H1 (cell line): ENCODE data around the gene HERC3. TPM values are rescaled to one million over a fixed set of nuclear protein-coding genes. Genes with fewer than 3 reads are reported as not detected.

Experiments used
- CTCF ChIA-PET: fragments of 300-600 bp; sonication (Branson Sonifier 250); formaldehyde crosslinking; loops from one replicate; lab custom pipeline; 2021; ENCODE audit not compliant: partially characterized antibody; lab: Charles Lee
- POLR2A ChIA-PET: fragments of 300-600 bp; sonication (Branson Sonifier 250); formaldehyde crosslinking; loops from one replicate; lab custom pipeline; 2021; ENCODE audit warnings: inconsistent platforms; ENCODE audit not compliant: partially characterized antibody; lab: Charles Lee
- DNase-seq, 2 experiments: peaks; one replicate each; pipeline versions ENCODE4 v3.0.0 to v3.0.0-alpha.2; 2010 to 2022; ENCODE audit warnings: low spot score in 2 of 2, low read depth in 1 of 2, mixed read lengths in 1 of 2
- FAIRE-seq: peaks from 2 replicates; lab custom pipeline; 2011; peaks lifted over from hg19 to GRCh38; lab: Jason Lieb, UNC
- H2AFZ ChIP-seq: 2 replicates; pipeline ENCODE4 v1.8.1; 2012; ENCODE audit warnings: low read length, inconsistent platforms
- H2AK5ac ChIP-seq: 2 replicates; pipeline ENCODE4 v1.6.1; 2013; ENCODE audit warnings: low read depth, low read length
- H2BK120ac ChIP-seq: replicated peaks from 2 replicates; pipeline ENCODE3; 2013; ENCODE audit warnings: low read depth, low read length, inconsistent platforms
- H2BK12ac ChIP-seq: 2 replicates; pipeline ENCODE4 v1.6.1; 2013; ENCODE audit warnings: low read depth, low read length
- H2BK15ac ChIP-seq: 2 replicates; pipeline ENCODE4 v1.6.1; 2013; ENCODE audit warnings: low read length
- H2BK20ac ChIP-seq: 2 replicates; pipeline ENCODE4 v1.6.1; 2013; ENCODE audit warnings: low read length
- H2BK5ac ChIP-seq: 2 replicates; pipeline ENCODE4 v1.6.1; 2013; ENCODE audit warnings: low read depth, low read length
- H3K14ac ChIP-seq: 2 replicates; pipeline ENCODE4 v1.6.1; 2013; ENCODE audit warnings: inconsistent platforms; ENCODE audit not compliant: insufficient read length
- H3K18ac ChIP-seq: 2 replicates; pipeline ENCODE4 v1.6.1; 2013; ENCODE audit warnings: low read length; ENCODE audit errors: extremely low read depth
- H3K23ac ChIP-seq: 2 replicates; pipeline ENCODE4 v1.6.1; 2013; ENCODE audit warnings: inconsistent platforms; ENCODE audit not compliant: insufficient read length
- H3K23me2 ChIP-seq: 2 replicates; pipeline ENCODE4 v1.6.1; 2013; ENCODE audit warnings: low read depth, low read length
- H3K27ac ChIP-seq: 2 replicates; pipeline ENCODE4 v1.6.1; 2011; ENCODE audit warnings: low read depth, low read length, inconsistent platforms
- H3K27me3 ChIP-seq, 4 experiments: replicated peaks in 1 of 4; 1 replicate in 1 of 4; 2 replicates in 3 of 4; pipeline versions ENCODE4 v1.6.1 to v1.8.1; 2011 to 2013; ENCODE audit warnings: low read length in 3 of 4, mild to moderate bottlenecking in 3 of 4, inconsistent platforms in 2 of 4, mixed read lengths in 2 of 4, moderate library complexity in 1 of 4; ENCODE audit not compliant: control insufficient read depth in 3 of 4, insufficient read depth in 3 of 4; ENCODE audit errors: extremely low read depth in 1 of 4
- H3K36me3 ChIP-seq, 4 experiments: 2 replicates each; pipeline versions ENCODE4 v1.6.1 to v1.8.1; 2011 to 2013; ENCODE audit warnings: mild to moderate bottlenecking in 4 of 4, low read length in 3 of 4, moderate library complexity in 2 of 4, control low read depth in 1 of 4, inconsistent platforms in 1 of 4; ENCODE audit not compliant: insufficient read depth in 4 of 4, control insufficient read depth in 2 of 4
- H3K4ac ChIP-seq: replicated peaks from 2 replicates; pipeline ENCODE3; 2013; ENCODE audit warnings: low read length, low read depth, mixed read lengths, inconsistent platforms; ENCODE audit not compliant: insufficient read length
- H3K4me1 ChIP-seq, 4 experiments: replicated peaks in 1 of 4; 1 replicate in 1 of 4; 2 replicates in 3 of 4; pipeline versions ENCODE4 v1.6.1 to v1.8.1; 2011 to 2013; ENCODE audit warnings: low read length in 3 of 4, inconsistent platforms in 2 of 4, mixed read lengths in 1 of 4; ENCODE audit not compliant: insufficient read depth in 4 of 4, control insufficient read depth in 3 of 4
- H3K4me2 ChIP-seq, 2 experiments: 2 replicates each; pipeline versions ENCODE4 v1.6.1 to v1.8.1; 2011 to 2013; ENCODE audit warnings: low read depth in 2 of 2, low read length in 2 of 2, control low read depth in 1 of 2, inconsistent platforms in 1 of 2, mild to moderate bottlenecking in 1 of 2; ENCODE audit not compliant: insufficient read depth in 1 of 2
- H3K4me3 ChIP-seq, 4 experiments: fragments of 200-600, 300-600 bp in 1 of 4; sonication (generic), shearing (Covaris generic), sonication (Bioruptor Twin) in 1 of 4; 2 replicates each; pipeline versions ENCODE4 v1.5.1 to v1.8.1; 2011 to 2016; ENCODE audit warnings: low read length in 4 of 4, low read depth in 3 of 4, control low read depth in 2 of 4, inconsistent platforms in 2 of 4, mild to moderate bottlenecking in 2 of 4, mixed read lengths in 1 of 4, moderate library complexity in 1 of 4; ENCODE audit not compliant: insufficient read depth in 2 of 4; ENCODE audit errors: extremely low read depth in 1 of 4
- H3K56ac ChIP-seq: replicated peaks from 2 replicates; pipeline ENCODE3; 2013; ENCODE audit warnings: low read depth, mild to moderate bottlenecking, mixed read lengths, low read length, inconsistent platforms; ENCODE audit not compliant: insufficient read length
- H3K79me1 ChIP-seq: 2 replicates; pipeline ENCODE4 v1.6.1; 2013; ENCODE audit warnings: low read depth, low read length, control low read depth
- H3K79me2 ChIP-seq, 2 experiments: 2 replicates each; pipeline versions ENCODE4 v1.6.1 to v1.8.1; 2012 to 2013; ENCODE audit warnings: low read length in 2 of 2, mild to moderate bottlenecking in 2 of 2, inconsistent platforms in 1 of 2; ENCODE audit not compliant: insufficient read depth in 2 of 2, control insufficient read depth in 1 of 2
- H3K9ac ChIP-seq, 4 experiments: replicated peaks in 1 of 4; 1 replicate in 1 of 4; 2 replicates in 3 of 4; pipeline versions ENCODE4 v1.6.1 to v1.8.1; 2011 to 2013; ENCODE audit warnings: low read depth in 3 of 4, low read length in 3 of 4, control low read depth in 2 of 4, mild to moderate bottlenecking in 2 of 4, moderate library complexity in 2 of 4, inconsistent platforms in 1 of 4; ENCODE audit errors: extremely low read depth in 1 of 4
- H3K9me3 ChIP-seq, 2 experiments: 2 replicates each; pipeline versions ENCODE4 v1.6.1 to v1.8.1; 2012 to 2013; ENCODE audit warnings: mild to moderate bottlenecking in 2 of 2, moderate library complexity in 2 of 2, control low read depth in 1 of 2, inconsistent platforms in 1 of 2, low read depth in 1 of 2, low read length in 1 of 2, mixed read lengths in 1 of 2; ENCODE audit not compliant: insufficient read depth in 2 of 2
- H4K20me1 ChIP-seq, 2 experiments: replicated peaks in 1 of 2; 2 replicates each; pipeline versions ENCODE3 to v1.8.1; 2011 to 2013; ENCODE audit warnings: inconsistent platforms in 2 of 2, low read length in 2 of 2, mild to moderate bottlenecking in 1 of 2; ENCODE audit not compliant: insufficient read depth in 2 of 2, control insufficient read depth in 1 of 2
- H4K5ac ChIP-seq: 2 replicates; pipeline ENCODE4 v1.6.1; 2013; ENCODE audit warnings: low read length, low read depth, mixed read lengths, inconsistent platforms; ENCODE audit not compliant: insufficient read length
- H4K8ac ChIP-seq: 2 replicates; pipeline ENCODE4 v1.8.0; 2013; ENCODE audit warnings: mild to moderate bottlenecking, moderate library complexity, low read length, inconsistent platforms; ENCODE audit not compliant: insufficient read depth; ENCODE audit errors: extremely low read depth
- H4K91ac ChIP-seq: replicated peaks from 2 replicates; pipeline ENCODE3; 2013; ENCODE audit warnings: low read length, mixed read lengths, inconsistent platforms; ENCODE audit not compliant: insufficient read length
- CTBP2 ChIP-seq: IDR thresholded peaks from 2 replicates; pipeline ENCODE4 v1.7.0; 2011; ENCODE audit warnings: borderline replicate concordance, mild to moderate bottlenecking, moderate library complexity, mixed read lengths, low read length; ENCODE audit not compliant: insufficient read depth, insufficient read length
- KDM1A ChIP-seq: fragments of 200-600, 300-600 bp; sonication (generic); IDR thresholded peaks from 2 replicates; pipeline ENCODE4 v1.7.1; 2016; ENCODE audit warnings: mild to moderate bottlenecking, low read length, borderline replicate concordance
- MAX ChIP-seq: IDR thresholded peaks from 2 replicates; pipeline ENCODE4 v1.6.1; 2012; ENCODE audit warnings: inconsistent platforms
- POLR2A ChIP-seq, 2 experiments: IDR thresholded peaks; 1 replicate in 1 of 2; 2 replicates in 1 of 2; pipeline ENCODE4 v1.6.1; 2011; ENCODE audit warnings: low read depth in 2 of 2, low read length in 2 of 2, mild to moderate bottlenecking in 2 of 2; ENCODE audit errors: control extremely low read depth in 1 of 2
- POLR2AphosphoS5 ChIP-seq: IDR thresholded peaks from 2 replicates; pipeline ENCODE4 v1.6.1; 2011; ENCODE audit warnings: low read depth, low read length
- POU5F1 ChIP-seq: IDR thresholded peaks from 2 replicates; pipeline ENCODE4 v1.6.1; 2011; ENCODE audit warnings: low read depth, mild to moderate bottlenecking, low read length, moderate library complexity
- SIX5 ChIP-seq: IDR thresholded peaks from 2 replicates; pipeline ENCODE4 v1.6.1; 2011; ENCODE audit warnings: mild to moderate bottlenecking, low read depth, low read length
- polyA plus RNA-seq, 7 experiments: library from polyadenylated mRNA; depleted of rRNA in 3 of 7; stranded (reverse) in 5 of 7; unstranded in 2 of 7; fragments of >200 nt in 5 of 7; fragments of 200-250 nt in 2 of 7; gene quantifications; 1 replicate in 5 of 7; 2 replicates in 1 of 7; 4 replicates in 1 of 7; pipeline versions ENCODE4 v1.2.1 to v1.2.3, GENCODE V29; 2011 to 2013; ENCODE audit warnings: missing spikeins in 2 of 7, mixed read lengths in 2 of 7
- total RNA-seq: library from RNA; stranded (reverse); fragmentation: NEBNext Ultra II Directional; extraction: Animal tissue kit (Norgen Biotek cat#: 25700); gene quantifications from 2 replicates; pipeline ENCODE4 v1.2.1, GENCODE V29; 2021
- TF ChIP-seq, protein P1 (sequence below), 3 experiments: IDR thresholded peaks; 1 replicate in 2 of 3; 2 replicates in 1 of 3; pipeline versions ENCODE4 v1.5.1 to v1.6.1; 2011; ENCODE audit warnings: low read length in 3 of 3, mild to moderate bottlenecking in 3 of 3, inconsistent platforms in 2 of 3, low read depth in 1 of 3, moderate library complexity in 1 of 3; ENCODE audit not compliant: insufficient read depth in 1 of 3; ENCODE audit errors: control extremely low read depth in 1 of 3

HERC3 gene
- total and polyA plus RNA-seq, 2 of the 8 experiments (the other 6 are each of a cell fraction or from before 2014, with no cell fraction given): 1.4 to 5.7 TPM

GRCh38 chr4:88629826-88630225 is 37.5 kb downstream of the HERC3 start:
- H3K4me1 ChIP-seq: no peaks in the 10 kb centered on the region; a peak in 1 of 7 replicates
- no peaks in the 10 kb centered on the region for H3K9me3 ChIP-seq
- H4K8ac ChIP-seq: no peak overlapping the region
- H3K4me2 ChIP-seq: no peak overlapping the region
- no peak overlapping the region for H3K9ac ChIP-seq
- no peak overlapping the region for H2BK15ac ChIP-seq
- H3K79me1 ChIP-seq: no peaks in the 10 kb centered on the region
- H3K4me3 ChIP-seq: no peak overlapping the region
- H3K56ac ChIP-seq: no peak overlapping the region
- no peaks in the 10 kb centered on the region for H3K23me2 ChIP-seq
- H3K27ac ChIP-seq: no peak overlapping the region
- no peak overlapping the region for H4K91ac ChIP-seq
- no peak for DNase-seq
- no peak overlapping the region for H2BK5ac ChIP-seq
- no peak overlapping the region for H2AFZ ChIP-seq
- H4K5ac ChIP-seq: no peak overlapping the region
- POLR2A ChIA-PET: no interaction called here
- TF ChIP-seq POLR2A (IDR thresholded peaks at IDR 0.05; ENCODE audit: control extremely low read depth in 1 of 2, low read depth in 2 of 2, low read length in 2 of 2) (no peak), MAX (no peak), KDM1A (no peak), SIX5 (no peak), POU5F1 (no peak), CTBP2 (no peak), POLR2AphosphoS5 (no peak)
- TF ChIP-seq, protein P1, sequence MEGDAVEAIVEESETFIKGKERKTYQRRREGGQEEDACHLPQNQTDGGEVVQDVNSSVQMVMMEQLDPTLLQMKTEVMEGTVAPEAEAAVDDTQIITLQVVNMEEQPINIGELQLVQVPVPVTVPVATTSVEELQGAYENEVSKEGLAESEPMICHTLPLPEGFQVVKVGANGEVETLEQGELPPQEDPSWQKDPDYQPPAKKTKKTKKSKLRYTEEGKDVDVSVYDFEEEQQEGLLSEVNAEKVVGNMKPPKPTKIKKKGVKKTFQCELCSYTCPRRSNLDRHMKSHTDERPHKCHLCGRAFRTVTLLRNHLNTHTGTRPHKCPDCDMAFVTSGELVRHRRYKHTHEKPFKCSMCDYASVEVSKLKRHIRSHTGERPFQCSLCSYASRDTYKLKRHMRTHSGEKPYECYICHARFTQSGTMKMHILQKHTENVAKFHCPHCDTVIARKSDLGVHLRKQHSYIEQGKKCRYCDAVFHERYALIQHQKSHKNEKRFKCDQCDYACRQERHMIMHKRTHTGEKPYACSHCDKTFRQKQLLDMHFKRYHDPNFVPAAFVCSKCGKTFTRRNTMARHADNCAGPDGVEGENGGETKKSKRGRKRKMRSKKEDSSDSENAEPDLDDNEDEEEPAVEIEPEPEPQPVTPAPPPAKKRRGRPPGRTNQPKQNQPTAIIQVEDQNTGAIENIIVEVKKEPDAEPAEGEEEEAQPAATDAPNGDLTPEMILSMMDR (IDR thresholded peaks at IDR 0.05; ENCODE audit: control extremely low read depth in 1 of 3, insufficient read depth in 1 of 3, low read depth in 1 of 3, low read length in 3 of 3): no peak
- TF ChIP-seq, all 59 proteins: peak for 0
- CTCF ChIA-PET: interaction anchor here (1.0 to 1.3 kb wide), 3 partner anchors 12 to 114 kb away, joined by 3 to 4 read pairs (median 4); no protein-coding TSS in a partner anchor
- FAIRE-seq: no peak
- Histone ChIP-seq H3K36me3 (no peaks in the 10 kb centered on the region), H3K4ac (no peak overlapping the region), H3K14ac (no peak overlapping the region), H2BK12ac (no peak overlapping the region), H2BK120ac (no peak overlapping the region), H2BK20ac (no peak overlapping the region), H2AK5ac (no peak overlapping the region), H3K79me2 (no peaks in the 10 kb centered on the region), H3K27me3 (no peaks in the 10 kb centered on the region), H4K20me1 (no peaks in the 10 kb centered on the region), H3K18ac (no peak overlapping the region), H3K23ac (no peak overlapping the region)
